CD4-positive, alpha-beta T cell treated with Interferon gamma for 1 hour (primary cell): ENCODE measurements around the gene CRB2.

Experiments used
- DNase-seq: peaks from one replicate; pipeline ENCODE4 v3.0.0-alpha.2; 2020

Gene CRB2

GRCh38 chr9:123408313-123409262 is 52.6 kb downstream of the CRB2 start:
- DNase-seq: no peak

DNA sequence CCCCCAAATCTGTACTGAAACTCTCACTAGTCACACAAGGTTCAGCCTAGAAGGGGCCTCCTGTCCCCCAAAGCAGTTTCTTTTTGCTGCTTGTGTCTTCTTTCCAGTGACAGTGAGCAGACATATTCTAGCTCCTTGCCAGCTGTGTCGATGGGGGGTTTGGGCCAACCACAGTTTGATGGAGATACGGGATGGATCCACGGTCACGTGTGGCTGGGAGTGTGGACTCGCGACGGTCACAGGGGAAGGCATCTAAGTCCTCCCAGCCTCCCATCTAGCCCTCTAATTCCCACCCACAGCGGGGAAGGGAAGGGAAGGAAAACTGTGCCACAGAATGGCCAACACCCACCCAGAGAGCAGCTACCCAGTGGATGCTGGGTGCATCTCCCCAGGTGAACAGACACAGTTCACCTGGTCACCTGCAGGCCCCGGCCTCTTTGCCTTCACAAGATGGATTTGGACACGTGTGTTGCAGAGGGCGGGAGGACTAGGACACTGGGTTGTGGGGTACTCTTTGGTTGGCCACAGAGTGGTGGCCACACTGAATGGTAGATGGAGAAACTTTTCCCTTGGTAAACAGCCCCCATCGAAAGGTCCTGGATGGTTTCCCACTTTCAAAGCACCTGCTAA is 54.4 kb downstream of the CRB2 start:
- no peak for DNase-seq

DNA sequence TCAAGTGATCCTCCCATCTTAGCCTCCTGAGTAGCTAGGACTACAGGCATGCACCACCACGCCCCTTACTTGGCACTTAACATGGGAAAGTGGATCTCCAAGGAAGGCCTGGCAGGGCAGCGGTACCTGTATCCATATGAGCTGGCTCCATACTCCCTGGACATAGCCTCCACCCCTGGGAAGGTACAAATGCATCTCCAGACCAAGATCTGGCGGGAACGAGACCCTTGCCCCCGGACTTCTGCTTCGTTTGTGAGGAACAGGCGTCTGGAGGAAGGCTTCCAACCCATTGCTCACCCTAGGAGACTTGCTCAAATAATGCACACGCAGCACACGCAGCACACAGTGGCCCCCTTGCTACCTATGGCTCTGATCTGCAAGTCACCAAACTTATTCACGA is 55.2 kb downstream of the CRB2 start:
- no peak for DNase-seq

GRCh38 chr9:123411636-123412035 is 55.6 kb downstream of the CRB2 start:
- DNase-seq: no peak

DNA sequence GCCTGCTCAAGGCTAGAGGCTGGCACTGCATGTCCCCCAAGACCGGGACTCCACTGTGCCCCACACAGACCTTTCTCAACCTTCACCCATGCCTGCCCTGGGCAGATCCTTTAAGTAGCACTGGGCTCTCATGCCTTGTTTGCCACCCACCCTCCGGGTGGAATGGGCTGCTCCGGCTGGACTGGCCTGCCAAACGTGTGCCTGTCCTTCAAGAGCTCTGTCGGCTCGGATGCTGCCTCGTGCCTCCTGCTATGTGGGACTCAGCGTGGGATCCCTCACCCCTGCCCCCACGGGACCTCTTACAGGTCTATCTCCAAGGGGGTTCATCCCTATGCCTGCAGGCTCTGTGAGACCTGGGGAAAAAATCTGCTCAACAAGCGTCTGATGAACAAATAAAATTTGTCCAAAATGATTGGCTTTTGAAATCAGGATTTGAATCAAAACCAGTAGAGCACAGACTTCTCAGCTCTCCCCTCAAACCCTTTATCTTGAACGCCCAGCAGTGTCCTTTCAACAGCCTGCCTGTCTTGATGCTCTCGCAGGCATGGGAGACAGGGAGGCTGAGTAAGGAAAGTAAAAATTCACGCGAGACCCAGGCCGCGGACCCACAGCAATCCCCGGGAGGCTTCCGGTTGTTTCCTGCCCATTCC is 56.3 kb downstream of the CRB2 start:
- no peak for DNase-seq

- DNase-seq: no peak
These were observed 58.2 kb downstream of the CRB2 start for GRCh38 chr9:123414204-123414603.

DNA sequence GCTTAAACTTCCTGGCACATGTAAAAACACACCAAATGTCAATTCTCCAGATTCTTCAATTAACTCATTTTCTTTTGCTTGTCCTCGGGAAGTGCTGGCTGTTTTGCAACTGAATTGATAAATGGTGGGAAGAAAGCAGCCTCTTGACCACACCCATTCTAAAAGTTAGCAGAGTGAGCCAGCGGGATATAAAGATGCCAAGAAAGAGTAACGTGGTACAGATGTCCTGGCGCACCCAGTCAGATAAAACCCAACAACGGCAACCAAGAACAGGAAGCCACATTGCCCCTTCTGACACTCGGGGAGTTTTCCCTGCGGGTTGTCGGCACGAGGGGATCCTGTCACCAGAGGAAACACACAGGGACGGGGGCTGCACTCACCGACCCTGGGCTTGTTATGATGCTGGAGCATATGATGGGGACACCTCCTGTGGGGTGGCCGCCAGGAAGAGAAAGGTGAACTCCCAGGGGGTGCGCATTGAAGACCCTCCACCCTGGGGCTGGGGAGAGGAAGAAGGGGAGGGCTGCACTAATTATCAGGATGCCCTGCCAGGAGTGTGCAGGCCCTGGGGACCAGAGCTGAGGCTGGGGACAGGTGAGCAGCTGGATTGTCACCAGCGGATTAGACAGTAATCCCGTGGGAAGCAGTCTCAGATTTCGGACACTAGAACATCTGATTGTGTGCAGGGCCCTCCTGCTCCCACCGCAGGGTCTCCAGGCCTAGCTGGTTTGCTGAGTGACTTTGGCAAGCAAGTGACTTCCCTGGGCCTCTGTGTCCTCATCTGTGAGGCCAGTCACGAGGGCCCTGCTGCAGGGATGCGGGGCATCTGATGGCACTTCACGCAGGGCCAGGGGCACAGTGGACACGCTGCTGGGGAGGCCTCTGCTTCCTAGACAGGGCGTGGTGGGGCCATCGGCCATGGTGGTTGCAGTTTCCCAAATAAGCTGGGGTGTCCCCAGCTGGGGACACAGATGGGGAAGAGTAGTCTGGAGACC is 59.2 kb downstream of the CRB2 start:
- no peak for DNase-seq

GRCh38 chr9:123416176-123416575 is 60.2 kb downstream of the CRB2 start:
- no peak for DNase-seq

GRCh38 chr9:123417289-123418051 is 61.5 kb downstream of the CRB2 start:
- no peak for DNase-seq

GRCh38 chr9:123418052-123418430 is 62.0 kb downstream of the CRB2 start:
- DNase-seq: no peak

GRCh38 chr9:123418506-123418905 is 62.5 kb downstream of the CRB2 start:
- DNase-seq: no peak

DNA sequence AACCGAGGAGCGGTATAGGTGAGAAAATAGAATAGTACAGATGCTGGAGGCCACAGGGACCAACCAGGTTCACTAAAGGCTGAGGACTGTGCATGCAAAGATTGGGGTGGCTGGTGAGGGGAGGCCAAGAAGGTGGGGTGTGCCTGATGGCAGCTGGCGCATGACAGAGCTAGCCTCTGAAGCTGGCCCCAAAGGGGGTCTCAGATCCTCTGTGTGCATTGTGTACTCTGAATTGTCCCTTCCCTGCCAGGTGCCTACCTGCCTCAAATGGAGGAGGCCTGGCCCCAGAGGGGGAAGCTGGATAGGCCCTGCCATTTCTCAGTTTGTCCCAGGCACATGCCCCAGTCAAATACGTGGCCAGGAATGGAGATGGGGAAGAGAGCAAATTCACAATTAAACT is 63.1 kb downstream of the CRB2 start:
- no peak for DNase-seq

DNA sequence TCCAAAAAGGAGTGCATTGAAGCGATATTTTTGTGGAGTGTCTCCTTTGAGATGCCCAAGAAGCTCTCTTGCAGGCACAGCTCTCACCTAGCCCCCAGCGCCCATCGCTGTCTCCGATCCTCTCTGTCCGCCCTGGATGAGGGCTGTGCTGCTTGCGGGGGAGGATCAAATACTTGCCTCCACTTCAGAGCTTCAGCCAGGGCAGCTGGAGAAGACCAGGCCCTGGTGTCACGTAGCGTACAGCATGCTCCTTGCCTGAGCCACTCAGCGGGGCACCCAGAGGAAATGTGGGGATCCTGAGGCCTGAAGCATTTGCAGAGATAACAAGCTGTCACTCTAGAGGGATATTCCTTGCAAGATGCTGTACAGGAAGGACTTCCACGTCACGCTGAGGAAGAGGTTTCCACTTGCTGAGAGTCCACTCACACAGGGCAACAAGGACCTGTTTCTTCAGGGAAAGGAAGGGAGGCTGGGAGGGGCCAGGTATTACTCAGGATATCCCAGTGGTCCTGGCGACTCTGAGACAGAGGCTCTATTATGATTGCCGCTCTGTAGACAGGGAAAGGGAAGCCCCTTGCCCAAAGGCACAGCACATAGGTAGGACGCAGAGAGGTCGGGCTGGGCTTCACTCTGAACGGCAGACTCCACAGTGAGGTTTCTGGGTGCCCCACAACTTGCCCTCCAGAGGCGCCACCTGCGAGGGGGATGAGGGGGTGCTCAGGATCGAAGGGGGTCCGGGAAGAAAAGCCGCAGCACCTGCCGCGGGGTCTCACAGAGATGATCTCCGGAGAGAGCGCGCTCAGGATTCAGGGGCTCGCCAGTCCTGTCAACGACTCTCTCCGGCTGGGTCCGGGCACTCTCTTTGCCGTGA is 64.0 kb downstream of the CRB2 start:
- DNase-seq: no peak

GRCh38 chr9:123420592-123421111 is 64.7 kb downstream of the CRB2 start:
- DNase-seq: no peak

DNA sequence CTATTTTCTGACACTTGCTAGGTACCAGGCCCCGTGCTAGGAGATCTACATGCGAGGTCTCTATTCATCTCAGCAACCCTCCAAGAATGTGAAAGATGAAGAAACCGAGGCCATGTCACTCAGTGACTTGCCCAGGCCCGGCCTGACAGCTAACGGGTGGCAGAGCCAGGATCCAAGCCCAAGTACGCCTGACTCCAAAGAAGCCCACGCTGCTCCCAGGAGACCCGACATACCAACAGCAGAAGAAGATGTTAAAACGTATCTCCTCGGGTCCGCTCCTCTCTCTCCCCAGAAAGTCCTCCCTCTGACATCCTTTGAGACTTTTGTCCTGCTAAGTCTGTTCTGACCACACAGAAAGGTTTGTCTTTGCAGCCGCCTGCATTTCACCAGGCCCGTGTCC is 65.2 kb downstream of the CRB2 start:
- DNase-seq: no peak

GRCh38 chr9:123421801-123422455 is 65.9 kb downstream of the CRB2 start:
- DNase-seq: no peak

- no peak for DNase-seq
These were observed 66.8 kb downstream of the CRB2 start for GRCh38 chr9:123422635-123423310.

GRCh38 chr9:123423311-123423640 is 67.3 kb downstream of the CRB2 start:
- DNase-seq: no peak

GRCh38 chr9:123424131-123424530 is 68.1 kb downstream of the CRB2 start:
- DNase-seq: no peak
